Stimulated activated CD8-positive, alpha-beta memory T cell treated with anti-CD3 and anti-CD28 coated beads, Interleukin-4, amount 100 ng/mL, for 24 hours (primary cell): ENCODE results near the gene CRPPA.
"Not testable (repeated sequence)": the region's sequence is repeated elsewhere in the genome, so short reads cannot be mapped to it uniquely, and the experiment has no call there.

Source experiments
- DNase-seq: peaks from one replicate; pipeline ENCODE4 v3.0.0-alpha.2; 2020; ENCODE audit warnings: low read depth

The CRPPA gene

GRCh38 chr7:16421333-16422102 lies at the start of gene CRPPA:
TSS of gene CRPPA (minus strand) at chr7:16421538. CDS start at chr7:16421322, 216 bp downstream.
- peak; percentile 27 for DNase-seq

- DNase-seq, result no peak
Observed at GRCh38 chr7:16465469-16466361, 44.4 kb upstream of the CRPPA start, which contains the start of gene SOSTDC1. TSS of gene SOSTDC1 (minus strand) at chr7:16465738. CDS start at chr7:16465668, 70 bp downstream.

GRCh38 chr7:16463949-16464715 lies 42.8 kb upstream of the CRPPA start:
- no peak for DNase-seq

- DNase-seq, result no peak
Observed at GRCh38 chr7:16463520-16463919, 42.2 kb upstream of the CRPPA start.

GRCh38 chr7:16462431-16462889 lies 41.1 kb upstream of the CRPPA start:
- no peak for DNase-seq

GRCh38 chr7:16460789-16461493 lies 39.6 kb upstream of the CRPPA start:
- no peak for DNase-seq

GRCh38 chr7:16456303-16456702 lies 35.0 kb upstream of the CRPPA start:
- DNase-seq, result not testable (repeated sequence)

GRCh38 chr7:16455591-16455990 lies 34.3 kb upstream of the CRPPA start:
- DNase-seq, result no peak

GRCh38 chr7:16450366-16450765 lies 29.0 kb upstream of the CRPPA start:
- no peak for DNase-seq

- no peak for DNase-seq
Observed at GRCh38 chr7:16447876-16448275, 26.5 kb upstream of the CRPPA start.

GRCh38 chr7:16446508-16446907 lies 25.2 kb upstream of the CRPPA start:
- no peak for DNase-seq

- not testable (repeated sequence) for DNase-seq
Observed at GRCh38 chr7:16443871-16444270, 22.5 kb upstream of the CRPPA start.

GRCh38 chr7:16438988-16439387 lies 17.6 kb upstream of the CRPPA start:
- no peak for DNase-seq

- no peak for DNase-seq
Observed at GRCh38 chr7:16436306-16436705, 15.0 kb upstream of the CRPPA start.

GRCh38 chr7:16433568-16434122 lies 12.3 kb upstream of the CRPPA start:
- DNase-seq, result no peak

GRCh38 chr7:16432425-16432731 lies 11.0 kb upstream of the CRPPA start:
- DNase-seq, result no peak

GRCh38 chr7:16431646-16432424 lies 10.5 kb upstream of the CRPPA start:
- DNase-seq, result no peak

- no peak for DNase-seq
Observed at GRCh38 chr7:16430133-16430532, 8.8 kb upstream of the CRPPA start.

GRCh38 chr7:16428672-16429071 lies 7.3 kb upstream of the CRPPA start:
- no peak for DNase-seq

GRCh38 chr7:16428182-16428581 lies 6.8 kb upstream of the CRPPA start:
- no peak for DNase-seq

GRCh38 chr7:16423761-16424160 lies 2.4 kb upstream of the CRPPA start:
- DNase-seq, result no peak
